ENCODE measurements around the gene GALNT10. TPM values are rescaled to one million over a fixed set of nuclear protein-coding genes. Genes with fewer than 3 reads are reported as not detected.

Gene GALNT10
- total RNA-seq, 2 donors from 2014 or later = 11.5 to 19.5 TPM

- H3K27me3 ChIP-seq = no peaks in the 10 kb centered on the region
- TF ChIP-seq POLR2A (IDR thresholded peaks at IDR 0.05) = no peak
- no peak for TF ChIP-seq CTCF (IDR thresholded peaks at IDR 0.05)
- H3K9me3 ChIP-seq = no peaks in the 10 kb centered on the region
- no peak overlapping the region for H3K4me3 ChIP-seq
- ATAC-seq (no peak), DNase-seq (no peak)
- WGBS, 2 donors = 75 to 84% methylated on average over 4 of the region's 4 CpGs
- intact Hi-C loops (cut with DNase I) = no loop called here
- H3K36me3 ChIP-seq (replicated peaks in 1 of 2; ENCODE audit: insufficient read depth in 1 of 2, low read depth in 2 of 2) = no peaks in the 10 kb centered on the region
- peaks cover 8% of the 10 kb centered on the region for H3K4me1 ChIP-seq
- H3K27ac ChIP-seq = no peak overlapping the region
Measured at GRCh38 chr5:154228696-154229095, 38.2 kb downstream of the GALNT10 start.

- intact Hi-C loops (cut with DNase I) = no loop called here
- ATAC-seq (no peak), DNase-seq (no peak)
- Histone ChIP-seq H3K36me3 (replicated peaks in 1 of 2; ENCODE audit: insufficient read depth in 1 of 2, low read depth in 2 of 2) (no peaks in the 10 kb centered on the region), H3K4me3 (no peak overlapping the region), H3K9me3 (no peaks in the 10 kb centered on the region), H3K27ac (no peak overlapping the region), H3K27me3 (no peaks in the 10 kb centered on the region), H3K4me1 (peaks cover 8% of the 10 kb centered on the region)
- TF ChIP-seq POLR2A (IDR thresholded peaks at IDR 0.05) (no peak), CTCF (IDR thresholded peaks at IDR 0.05) (no peak)
Measured at GRCh38 chr5:154230526-154230925, 40.0 kb downstream of the GALNT10 start.

GRCh38 chr5:154234551-154234950 is 44.0 kb downstream of the GALNT10 start:
- WGBS, 2 donors = 92 to 94% methylated on average over 3 of the region's 3 CpGs
- no peak overlapping the region for H3K4me3 ChIP-seq
- DNase-seq (no peak), ATAC-seq (no peak)
- no peak overlapping the region for H3K27ac ChIP-seq
- intact Hi-C loops (cut with DNase I) = no loop called here
- peaks cover 8% of the 10 kb centered on the region for H3K4me1 ChIP-seq
- no peak for TF ChIP-seq CTCF (IDR thresholded peaks at IDR 0.05)
- TF ChIP-seq POLR2A (IDR thresholded peaks at IDR 0.05) = no peak
- no peaks in the 10 kb centered on the region for H3K9me3 ChIP-seq
- no peaks in the 10 kb centered on the region for H3K36me3 ChIP-seq (replicated peaks in 1 of 2; ENCODE audit: insufficient read depth in 1 of 2, low read depth in 2 of 2)
- no peaks in the 10 kb centered on the region for H3K27me3 ChIP-seq

GRCh38 chr5:154236011-154236410 is 45.5 kb downstream of the GALNT10 start:
- H3K4me1 ChIP-seq = peaks cover 23% of the 10 kb centered on the region
- H3K27ac ChIP-seq = no peak overlapping the region
- WGBS, 2 donors = 88 to 90% methylated on average over 1 of the region's 1 CpG
- no peaks in the 10 kb centered on the region for H3K9me3 ChIP-seq
- H3K27me3 ChIP-seq = no peaks in the 10 kb centered on the region
- TF ChIP-seq CTCF (IDR thresholded peaks at IDR 0.05) (no peak), POLR2A (IDR thresholded peaks at IDR 0.05) (no peak)
- intact Hi-C loops (cut with DNase I) = no loop called here
- H3K4me3 ChIP-seq = no peak overlapping the region
- no peaks in the 10 kb centered on the region for H3K36me3 ChIP-seq (replicated peaks in 1 of 2; ENCODE audit: insufficient read depth in 1 of 2, low read depth in 2 of 2)
- ATAC-seq (no peak), DNase-seq (no peak)

- no peak overlapping the region for H3K27ac ChIP-seq
- H3K9me3 ChIP-seq = no peaks in the 10 kb centered on the region
- TF ChIP-seq POLR2A (IDR thresholded peaks at IDR 0.05) (no peak), CTCF (IDR thresholded peaks at IDR 0.05) (no peak)
- ATAC-seq = no peak
- H3K27me3 ChIP-seq = no peaks in the 10 kb centered on the region
- intact Hi-C loops (cut with DNase I) = no loop called here
- H3K4me1 ChIP-seq = peaks cover 21% of the 10 kb centered on the region
- no peak for DNase-seq
- no peaks in the 10 kb centered on the region for H3K36me3 ChIP-seq (replicated peaks in 1 of 2; ENCODE audit: insufficient read depth in 1 of 2, low read depth in 2 of 2)
- no peak overlapping the region for H3K4me3 ChIP-seq
- 85 to 87% methylated on average over 7 of the region's 7 CpGs for WGBS, 2 donors
Measured at GRCh38 chr5:154236536-154237375, 46.2 kb downstream of the GALNT10 start.

Measured in body of pancreas (tissue), 4 donors.